C4-2B (cell line): ENCODE measurements around the gene SLFN12.

Source experiments
- CTCF ChIP-seq: fragments of 450-650 bp; conservative IDR thresholded peaks from 2 replicates; pipeline ENCODE4 v1.5.1; 2017; ENCODE audit warnings: mild to moderate bottlenecking
- ZFX ChIP-seq: fragments of 450-650 bp; IDR thresholded peaks from 2 replicates; pipeline ENCODE4 v1.6.1; 2017

- no peak for TF ChIP-seq CTCF
- no peak for TF ChIP-seq ZFX
Measured at GRCh38 chr17:35429702-35430101, 2.6 kb downstream of the SLFN12 start.
